Stimulated activated CD8-positive, alpha-beta memory T cell treated with anti-CD3 and anti-CD28 coated beads, Interleukin-4, amount 100 ng/mL, for 24 hours (primary cell): ENCODE results near the gene KIAA0040.

Experiments
- DNase-seq: peaks from one replicate; pipeline ENCODE4 v3.0.0-alpha.2; 2020; ENCODE audit warnings: low read depth

Gene KIAA0040

GRCh38 chr1:175169286-175170018, 23.1 kb downstream of the KIAA0040 start:
- no peak for DNase-seq

DNA sequence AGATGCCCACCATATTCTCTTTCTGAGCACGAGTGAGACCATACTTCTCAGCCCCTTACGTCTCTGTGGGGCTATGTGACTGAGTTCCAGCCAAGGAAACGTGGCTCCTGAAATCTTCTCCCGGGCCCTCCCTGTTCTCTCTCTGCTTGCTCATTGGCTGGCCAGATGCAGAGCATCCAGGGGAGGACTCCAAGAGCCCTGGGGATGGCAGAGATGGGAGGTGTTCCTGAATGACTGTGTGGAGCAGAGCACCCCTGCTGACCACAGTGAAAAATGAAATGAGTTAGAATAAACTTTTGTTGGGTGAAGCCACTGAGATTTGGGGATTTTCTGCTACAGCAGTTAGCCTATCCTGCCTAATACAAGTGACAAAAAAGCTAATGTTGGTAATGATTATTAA, 23.8 kb downstream of the KIAA0040 start:
- DNase-seq = no peak

GRCh38 chr1:175167861-175168260, 24.7 kb downstream of the KIAA0040 start:
- DNase-seq = no peak

- no peak for DNase-seq
Measured at GRCh38 chr1:175166746-175167145, 25.8 kb downstream of the KIAA0040 start.

GRCh38 chr1:175164751-175165150, 27.8 kb downstream of the KIAA0040 start:
- DNase-seq = no peak

DNA sequence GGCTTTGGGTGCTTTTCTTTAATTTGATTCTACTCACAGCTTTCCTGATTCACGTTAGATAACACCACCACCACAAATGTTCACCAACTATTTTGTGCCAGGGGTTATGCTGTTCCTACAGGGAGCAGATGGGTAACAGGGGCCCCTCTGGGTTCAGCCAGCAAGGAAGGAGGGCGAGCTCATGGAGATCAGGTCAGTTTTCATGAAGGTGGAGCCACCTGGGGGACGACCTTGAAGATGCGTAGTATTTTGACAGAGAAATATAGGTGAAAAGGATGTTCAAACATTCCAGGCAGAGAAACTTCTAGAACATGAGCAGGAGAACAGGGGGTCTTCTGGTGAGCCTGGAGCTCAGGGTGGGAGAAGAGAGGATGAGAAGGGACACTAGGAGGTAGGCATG, 28.9 kb downstream of the KIAA0040 start:
- DNase-seq = no peak

DNA sequence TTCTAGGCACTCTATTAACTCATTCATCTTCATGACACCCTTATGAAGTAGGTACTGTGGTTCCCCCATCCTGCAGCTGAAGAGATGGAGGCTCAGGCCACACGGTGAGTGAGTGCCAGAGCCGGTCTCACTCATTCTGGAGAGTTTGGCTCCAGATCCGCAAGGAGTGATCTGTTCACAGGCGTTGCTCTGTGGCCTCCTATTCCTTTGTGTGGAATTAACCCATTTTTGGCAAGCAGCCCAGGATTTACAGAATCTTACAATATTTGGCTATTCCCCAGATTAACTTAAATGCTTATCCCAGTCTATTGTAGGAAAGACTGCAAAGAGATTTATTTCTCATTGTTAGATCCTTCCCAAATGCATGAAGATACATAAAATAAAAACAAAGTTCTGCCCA, 29.6 kb downstream of the KIAA0040 start:
- no peak for DNase-seq

GRCh38 chr1:175158170-175158591, 34.4 kb downstream of the KIAA0040 start:
- no peak for DNase-seq

- no peak for DNase-seq
Measured at GRCh38 chr1:175157200-175157599, 35.4 kb downstream of the KIAA0040 start.

GRCh38 chr1:175155936-175156335, 36.6 kb downstream of the KIAA0040 start:
- no peak for DNase-seq

DNA sequence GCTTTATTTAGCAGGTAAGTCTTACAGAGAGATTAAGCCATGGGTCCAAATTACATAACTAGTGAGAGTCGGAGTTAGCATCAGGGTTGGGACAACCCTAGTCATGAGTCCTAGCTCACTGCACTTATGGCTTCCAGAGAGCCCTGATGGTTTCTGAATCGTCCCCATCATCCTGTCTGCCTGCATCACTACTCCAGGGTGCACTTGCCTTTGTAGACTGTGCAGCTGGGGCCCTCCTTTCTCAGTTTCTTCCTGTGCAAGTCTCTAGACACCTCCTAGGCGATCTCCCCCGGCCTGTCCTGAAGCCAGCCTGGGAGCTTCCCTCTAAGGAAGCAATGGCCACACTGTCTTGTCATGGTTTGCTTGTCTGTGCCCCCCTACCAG, 37.1 kb downstream of the KIAA0040 start:
- no peak for DNase-seq

- DNase-seq = peak; percentile 58
Measured at GRCh38 chr1:175154629-175155472, 37.7 kb downstream of the KIAA0040 start.

DNA sequence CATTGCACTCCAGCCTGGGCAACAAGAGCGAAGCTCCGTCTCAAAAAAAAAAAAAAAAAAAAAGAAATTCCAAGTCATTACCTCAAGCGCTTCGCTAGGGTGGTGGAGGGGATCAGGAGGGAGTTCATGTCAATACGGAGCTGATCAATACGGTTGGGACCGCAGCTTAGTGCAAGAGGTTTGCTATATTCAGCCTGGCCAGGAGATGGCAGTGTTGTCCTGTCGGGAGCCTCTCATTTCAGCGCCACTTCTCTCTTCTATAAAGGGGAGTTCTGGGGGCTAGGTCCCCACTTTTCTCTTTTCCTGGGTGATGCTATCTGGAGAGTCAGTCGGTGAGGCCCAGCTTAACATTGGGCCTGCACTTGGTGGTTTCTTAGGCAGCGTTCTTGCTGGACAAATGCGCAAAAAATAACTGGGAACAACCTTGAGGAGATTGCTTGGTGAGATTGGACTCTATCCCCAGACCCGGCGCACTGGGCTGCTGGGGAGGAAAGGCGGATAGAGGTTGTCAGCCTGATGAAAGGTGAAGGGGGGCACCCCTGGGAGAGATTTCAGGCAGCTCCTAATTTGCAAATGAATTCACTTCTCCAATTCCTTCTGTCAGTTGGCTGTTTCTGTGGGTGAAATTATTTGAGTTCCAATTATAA, 40.4 kb downstream of the KIAA0040 start:
- DNase-seq = peak; percentile 54

- DNase-seq = no peak
Measured at GRCh38 chr1:175150596-175151319, 41.8 kb downstream of the KIAA0040 start.

DNA sequence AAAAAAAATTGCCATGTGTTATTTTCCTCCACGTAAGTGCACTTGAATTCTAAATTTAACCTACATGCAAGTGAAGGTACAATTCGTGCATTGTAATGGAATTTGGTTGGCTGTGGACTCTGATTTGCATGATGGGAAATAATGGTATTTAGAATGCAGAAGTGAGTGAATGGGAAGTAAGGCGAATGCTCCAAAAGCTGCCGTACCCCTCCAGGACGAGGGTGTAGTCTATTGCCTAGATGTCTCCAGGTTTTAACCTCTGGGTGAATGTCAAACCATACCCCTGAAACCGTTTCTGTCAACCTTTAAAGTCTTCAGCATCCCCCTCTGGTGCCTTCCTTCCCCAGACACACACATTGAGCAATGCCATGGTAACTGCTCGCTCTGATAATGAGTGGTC, 44.5 kb downstream of the KIAA0040 start:
- DNase-seq = no peak

- no peak for DNase-seq
Measured at GRCh38 chr1:175147569-175147968, 45.0 kb downstream of the KIAA0040 start.

DNA sequence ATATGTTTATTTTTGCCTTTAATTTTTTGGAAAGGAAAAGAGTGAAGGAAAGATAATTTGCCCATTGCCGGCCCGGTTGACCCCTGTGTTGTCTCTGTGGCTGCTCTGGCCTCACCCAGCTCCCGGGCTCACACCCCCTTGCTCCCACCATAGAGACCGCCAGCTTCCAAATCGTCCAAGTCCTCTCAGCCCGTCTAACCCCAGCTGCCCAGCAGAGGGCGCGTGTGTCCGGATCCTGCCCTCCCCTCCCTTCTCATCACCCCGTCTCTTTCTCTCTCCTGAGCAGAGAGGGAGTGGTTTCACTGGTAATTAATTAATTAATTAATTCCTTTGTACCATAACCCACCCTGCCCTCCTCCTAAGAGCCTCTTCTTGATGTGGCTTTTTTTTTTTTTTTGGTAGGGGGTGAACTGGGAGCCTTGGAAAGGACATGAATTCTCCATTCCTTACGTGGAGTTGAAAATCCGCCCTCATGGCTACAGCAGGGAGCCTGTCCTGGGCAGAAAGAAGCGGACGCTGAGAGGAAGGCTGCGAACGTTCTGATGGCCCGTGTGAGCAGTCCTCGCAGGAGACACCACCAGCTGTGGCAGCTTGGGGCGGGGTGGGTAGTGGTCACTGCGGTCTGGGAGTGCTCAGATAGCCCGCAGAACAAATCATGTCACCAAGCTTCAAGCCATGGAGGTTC, 45.9 kb downstream of the KIAA0040 start:
- peak; percentile 52 for DNase-seq

DNA sequence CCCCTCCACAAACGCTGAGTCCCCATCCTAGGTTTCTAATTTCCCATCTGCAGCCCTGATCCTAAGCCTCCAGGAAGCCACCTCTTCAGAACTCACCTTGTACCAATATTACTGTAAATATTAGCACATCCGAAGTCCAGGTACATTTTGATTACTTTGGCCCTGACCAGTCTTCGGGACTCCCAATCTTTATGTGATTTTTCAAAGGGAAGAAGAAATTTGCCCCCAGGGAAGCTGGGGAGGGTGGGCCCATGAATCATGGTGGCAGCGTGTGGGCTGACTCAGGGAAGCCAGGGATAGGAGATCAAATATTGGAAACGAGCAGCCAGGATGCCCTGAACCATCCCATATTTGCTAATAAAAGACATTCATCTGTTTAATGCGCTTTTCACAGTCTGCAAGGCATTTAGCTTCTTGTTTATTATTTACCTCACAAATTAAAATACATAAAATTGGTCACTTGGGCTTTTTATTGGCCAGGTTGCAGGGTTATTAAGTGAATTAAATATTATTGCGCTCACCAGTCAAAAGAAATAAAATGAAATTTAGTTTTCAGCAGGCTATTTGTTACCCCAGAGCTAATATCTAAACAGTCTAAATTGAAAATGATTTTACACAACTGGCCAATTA, 46.6 kb downstream of the KIAA0040 start:
- no peak for DNase-seq

GRCh38 chr1:175138579-175138978, 54.0 kb downstream of the KIAA0040 start:
- no peak for DNase-seq

GRCh38 chr1:175137369-175137768, 55.2 kb downstream of the KIAA0040 start:
- DNase-seq = no peak

DNA sequence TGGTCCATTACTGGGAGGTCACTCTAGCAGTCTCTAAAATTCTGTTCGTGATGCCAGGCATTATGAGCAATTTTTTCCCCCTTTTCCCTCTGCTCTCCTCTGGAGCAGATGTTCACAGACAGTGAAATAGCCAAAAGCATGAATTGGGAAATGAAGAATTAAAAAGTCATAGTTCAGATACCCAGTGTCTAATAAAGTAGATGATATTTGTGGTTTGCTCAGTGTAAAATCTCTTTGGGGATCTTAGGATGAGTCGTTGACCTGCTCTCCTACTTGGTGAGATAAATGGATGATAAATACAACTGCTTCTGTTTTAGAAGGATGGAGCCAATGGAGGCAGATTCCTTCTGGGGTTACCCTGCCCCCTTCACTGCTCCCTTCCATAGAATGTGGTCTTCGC, 56.3 kb downstream of the KIAA0040 start:
- DNase-seq = no peak
